ENCODE measurements around the gene ATP8B1. TPM values are rescaled to one million over a fixed set of nuclear protein-coding genes. Genes with fewer than 3 reads are reported as not detected.
A peak's percentile ranks its signal among the peaks of the same experiment; 100 is the strongest.

Gene ATP8B1
- total and polyA plus RNA-seq, 7 donors: 8.1 to 94.1 (median 18.0) TPM

DNA sequence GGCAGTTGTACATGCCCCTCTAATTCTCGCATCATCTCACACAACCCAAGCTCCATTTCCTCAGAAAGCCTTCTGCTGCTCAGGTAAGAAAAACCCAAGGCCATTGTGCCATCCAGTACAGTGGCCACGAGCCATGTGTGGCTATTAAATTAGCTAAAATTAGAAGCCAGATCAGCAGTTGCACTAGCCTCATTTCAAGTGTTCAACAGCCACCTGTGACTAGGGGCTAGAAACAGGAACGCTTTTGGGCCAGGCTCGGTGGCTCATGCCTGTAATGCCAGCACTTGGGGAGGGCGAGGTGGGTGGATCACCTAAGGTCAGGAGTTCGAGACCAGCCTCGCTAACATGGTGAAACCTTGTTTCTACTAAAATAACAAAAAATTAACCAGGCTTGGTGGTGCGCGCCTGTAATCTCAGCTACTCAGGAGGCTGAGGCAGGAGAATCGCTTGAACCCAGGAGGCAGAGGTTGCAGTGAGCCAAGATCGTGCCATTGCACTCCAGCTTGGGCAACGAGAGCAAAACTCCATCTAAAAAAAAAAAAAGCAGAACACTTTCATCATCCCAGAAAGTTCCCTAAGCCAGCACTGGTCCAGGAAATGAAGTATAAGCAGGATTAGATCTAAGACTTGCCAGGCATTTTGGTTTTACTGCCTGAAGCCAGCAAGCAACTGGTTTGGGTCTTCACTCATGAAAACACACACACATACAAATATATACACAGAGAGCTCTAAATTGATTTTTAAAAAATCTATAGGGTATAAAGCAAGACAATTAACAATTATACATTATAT, 35.7 kb downstream of the ATP8B1 start:
- H3K27me3 ChIP-seq: no peaks in the 10 kb centered on the region
- WGBS, 2 donors: 79 to 92% methylated on average over 12 of the region's 12 CpGs
- peak overlapping the region in 3 of 4 donors; percentile 64 to 81 (median 73) for H3K27ac ChIP-seq
- H3K9me3 ChIP-seq: no peaks in the 10 kb centered on the region
- peaks cover 0 to 40% (median 29%) of the 10 kb centered on the region in 4 donors for H3K4me1 ChIP-seq
- no peaks in the 10 kb centered on the region for H3K36me3 ChIP-seq
- no peak for DNase-seq
- intact Hi-C loops (cut with DNase I): no loop called here
- no peak overlapping the region for H3K4me3 ChIP-seq
- TF ChIP-seq POLR2AphosphoS5 (IDR thresholded peaks at IDR 0.05) (no peak), EP300 (IDR thresholded peaks at IDR 0.05) (no peak), POLR2A (IDR thresholded peaks at IDR 0.05) (no peak)

DNA sequence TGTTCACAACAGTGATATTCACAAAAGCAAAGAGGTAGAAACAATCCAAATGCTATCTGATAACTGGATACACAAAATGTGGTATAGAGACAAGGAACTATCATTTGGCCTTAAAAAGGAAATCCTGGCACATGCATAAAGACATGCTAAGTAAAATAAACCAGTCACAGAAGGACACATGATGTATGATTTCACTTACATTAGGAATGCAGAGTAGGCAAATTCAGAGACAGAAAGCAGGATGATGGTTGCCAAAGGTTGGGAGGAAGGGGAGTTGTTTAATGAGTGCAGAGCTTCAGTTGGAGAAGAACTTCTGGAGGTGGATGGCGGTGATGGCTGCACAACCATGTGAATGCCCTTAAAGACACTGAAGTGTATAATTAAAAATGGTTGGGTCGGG, 38.1 kb downstream of the ATP8B1 start:
- DNase-seq: no peak
- WGBS, 2 donors: 91 to 93% methylated on average over 2 of the region's 2 CpGs
- Histone ChIP-seq H3K36me3 (no peaks in the 10 kb centered on the region), H3K27ac (no peak overlapping the region), H3K27me3 (no peaks in the 10 kb centered on the region), H3K9me3 (no peaks in the 10 kb centered on the region), H3K4me1 (peaks cover 0 to 37% (median 26%) of the 10 kb centered on the region in 4 donors), H3K4me3 (no peak overlapping the region)
- intact Hi-C loops (cut with DNase I): no loop called here
- TF ChIP-seq, protein P1, sequence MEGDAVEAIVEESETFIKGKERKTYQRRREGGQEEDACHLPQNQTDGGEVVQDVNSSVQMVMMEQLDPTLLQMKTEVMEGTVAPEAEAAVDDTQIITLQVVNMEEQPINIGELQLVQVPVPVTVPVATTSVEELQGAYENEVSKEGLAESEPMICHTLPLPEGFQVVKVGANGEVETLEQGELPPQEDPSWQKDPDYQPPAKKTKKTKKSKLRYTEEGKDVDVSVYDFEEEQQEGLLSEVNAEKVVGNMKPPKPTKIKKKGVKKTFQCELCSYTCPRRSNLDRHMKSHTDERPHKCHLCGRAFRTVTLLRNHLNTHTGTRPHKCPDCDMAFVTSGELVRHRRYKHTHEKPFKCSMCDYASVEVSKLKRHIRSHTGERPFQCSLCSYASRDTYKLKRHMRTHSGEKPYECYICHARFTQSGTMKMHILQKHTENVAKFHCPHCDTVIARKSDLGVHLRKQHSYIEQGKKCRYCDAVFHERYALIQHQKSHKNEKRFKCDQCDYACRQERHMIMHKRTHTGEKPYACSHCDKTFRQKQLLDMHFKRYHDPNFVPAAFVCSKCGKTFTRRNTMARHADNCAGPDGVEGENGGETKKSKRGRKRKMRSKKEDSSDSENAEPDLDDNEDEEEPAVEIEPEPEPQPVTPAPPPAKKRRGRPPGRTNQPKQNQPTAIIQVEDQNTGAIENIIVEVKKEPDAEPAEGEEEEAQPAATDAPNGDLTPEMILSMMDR (IDR thresholded peaks at IDR 0.05): no peak
- TF ChIP-seq POLR2AphosphoS5 (IDR thresholded peaks at IDR 0.05) (no peak), POLR2A (IDR thresholded peaks at IDR 0.05) (no peak), EP300 (IDR thresholded peaks at IDR 0.05) (no peak)

DNA sequence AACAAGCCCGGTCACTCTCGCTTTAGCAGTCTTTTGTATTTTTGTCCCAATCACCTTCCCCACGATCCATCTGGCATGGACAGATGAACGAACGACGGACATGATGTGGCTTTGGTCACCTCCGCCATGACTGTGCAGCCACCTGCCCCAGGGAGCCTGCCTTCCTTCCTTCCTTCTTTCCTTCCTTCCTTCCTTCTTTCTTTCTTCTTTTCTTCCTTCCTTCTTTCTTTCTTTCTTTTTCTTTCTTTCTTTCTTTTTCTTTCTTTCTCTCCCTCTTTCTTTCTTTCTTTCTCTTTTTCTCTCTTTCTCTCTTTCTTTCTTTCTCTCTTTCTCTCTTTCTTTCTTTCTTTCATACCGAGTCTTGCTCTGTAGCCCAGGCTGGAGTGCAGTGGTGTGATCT, 39.0 kb downstream of the ATP8B1 start:
- Histone ChIP-seq H3K36me3 (no peaks in the 10 kb centered on the region), H3K27ac (no peak overlapping the region), H3K9me3 (no peaks in the 10 kb centered on the region), H3K4me1 (peaks cover 0 to 30% (median 23%) of the 10 kb centered on the region in 4 donors), H3K4me3 (no peak overlapping the region), H3K27me3 (no peaks in the 10 kb centered on the region)
- TF ChIP-seq POLR2AphosphoS5 (IDR thresholded peaks at IDR 0.05) (no peak), EP300 (IDR thresholded peaks at IDR 0.05) (no peak), POLR2A (IDR thresholded peaks at IDR 0.05) (no peak)
- TF ChIP-seq, protein P1 (IDR thresholded peaks at IDR 0.05): no peak
- intact Hi-C loops (cut with DNase I): no loop called here
- WGBS, 2 donors: 88 to 94% methylated on average over 8 of the region's 8 CpGs
- DNase-seq: no peak

DNA sequence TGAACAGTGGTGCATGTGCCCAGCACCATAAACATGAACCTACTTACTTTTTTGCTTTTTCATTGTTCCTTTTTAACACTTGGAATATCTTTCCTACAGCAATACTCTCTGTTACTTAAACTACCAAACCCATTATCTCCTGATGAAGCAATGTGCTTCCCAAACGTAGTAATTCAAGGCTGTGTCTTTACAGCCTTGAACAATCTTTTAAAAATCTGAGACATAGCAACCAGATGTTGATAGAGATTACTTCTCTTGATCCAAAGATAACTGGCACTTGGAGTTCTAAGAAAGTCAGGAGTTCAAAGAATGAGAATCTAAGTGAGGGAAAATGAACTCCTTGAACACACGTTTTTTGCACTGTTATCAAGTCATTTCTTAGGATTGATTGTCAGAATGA, 40.4 kb downstream of the ATP8B1 start:
- 16 to 67% methylated on average over 2 of the region's 2 CpGs for WGBS, 2 donors
- Histone ChIP-seq H3K27ac (no peak overlapping the region), H3K36me3 (no peaks in the 10 kb centered on the region), H3K4me3 (no peak overlapping the region), H3K9me3 (no peaks in the 10 kb centered on the region), H3K4me1 (peaks cover 0 to 17% (median 9%) of the 10 kb centered on the region in 4 donors), H3K27me3 (no peaks in the 10 kb centered on the region)
- DNase-seq: no peak
- TF ChIP-seq POLR2A (IDR thresholded peaks at IDR 0.05) (no peak), POLR2AphosphoS5 (IDR thresholded peaks at IDR 0.05) (no peak), EP300 (IDR thresholded peaks at IDR 0.05) (no peak)
- TF ChIP-seq, protein P1 (IDR thresholded peaks at IDR 0.05): no peak
- intact Hi-C loops (cut with DNase I): no loop called here

DNA sequence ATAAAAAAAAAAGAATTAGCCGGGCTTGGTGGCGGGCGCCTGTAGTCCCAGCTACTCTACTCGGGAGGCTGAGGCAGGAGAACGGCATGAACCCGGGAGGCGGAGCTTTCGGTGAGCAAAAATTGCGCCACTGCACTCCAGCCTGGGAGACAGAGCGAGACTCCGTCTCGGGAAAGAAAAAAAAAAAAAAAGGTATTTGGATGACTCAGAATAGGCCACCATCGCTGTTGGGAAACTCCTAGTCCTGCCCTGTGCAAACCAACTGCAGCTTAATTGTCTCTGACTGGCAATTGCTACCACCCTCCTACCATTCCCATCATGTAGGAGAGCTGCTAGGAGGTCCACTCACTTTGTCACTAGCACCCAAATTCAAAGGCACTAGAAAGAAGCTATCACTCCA, 43.5 kb downstream of the ATP8B1 start:
- Histone ChIP-seq H3K27me3 (no peaks in the 10 kb centered on the region), H3K4me3 (no peak overlapping the region), H3K36me3 (no peaks in the 10 kb centered on the region), H3K27ac (no peak overlapping the region), H3K4me1 (peaks cover 0 to under 1% (median 0%) of the 10 kb centered on the region in 4 donors), H3K9me3 (no peaks in the 10 kb centered on the region)
- 73 to 92% methylated on average over 13 of the region's 13 CpGs for WGBS, 2 donors
- TF ChIP-seq, protein P1 (IDR thresholded peaks at IDR 0.05): no peak
- TF ChIP-seq EP300 (IDR thresholded peaks at IDR 0.05) (no peak), POLR2AphosphoS5 (IDR thresholded peaks at IDR 0.05) (no peak)
- DNase-seq: no peak
- intact Hi-C loops (cut with DNase I): no loop called here
